HG02970 (cell line): ENCODE results near the gene C8G.

Source experiments
- ATAC-seq: cut with Tn5 transposase; IDR thresholded peaks from one replicate; pipeline ENCODE4 v1.9.1; 2021; ENCODE audit warnings: mild to moderate bottlenecking, moderate library complexity, moderate number of reproducible peaks; ENCODE audit not compliant: unreplicated experiment, low FRiP score

The C8G gene

GRCh38 chr9:136940526-136941230 is 4.4 kb upstream of the C8G start:
- ATAC-seq, result no peak

DNA sequence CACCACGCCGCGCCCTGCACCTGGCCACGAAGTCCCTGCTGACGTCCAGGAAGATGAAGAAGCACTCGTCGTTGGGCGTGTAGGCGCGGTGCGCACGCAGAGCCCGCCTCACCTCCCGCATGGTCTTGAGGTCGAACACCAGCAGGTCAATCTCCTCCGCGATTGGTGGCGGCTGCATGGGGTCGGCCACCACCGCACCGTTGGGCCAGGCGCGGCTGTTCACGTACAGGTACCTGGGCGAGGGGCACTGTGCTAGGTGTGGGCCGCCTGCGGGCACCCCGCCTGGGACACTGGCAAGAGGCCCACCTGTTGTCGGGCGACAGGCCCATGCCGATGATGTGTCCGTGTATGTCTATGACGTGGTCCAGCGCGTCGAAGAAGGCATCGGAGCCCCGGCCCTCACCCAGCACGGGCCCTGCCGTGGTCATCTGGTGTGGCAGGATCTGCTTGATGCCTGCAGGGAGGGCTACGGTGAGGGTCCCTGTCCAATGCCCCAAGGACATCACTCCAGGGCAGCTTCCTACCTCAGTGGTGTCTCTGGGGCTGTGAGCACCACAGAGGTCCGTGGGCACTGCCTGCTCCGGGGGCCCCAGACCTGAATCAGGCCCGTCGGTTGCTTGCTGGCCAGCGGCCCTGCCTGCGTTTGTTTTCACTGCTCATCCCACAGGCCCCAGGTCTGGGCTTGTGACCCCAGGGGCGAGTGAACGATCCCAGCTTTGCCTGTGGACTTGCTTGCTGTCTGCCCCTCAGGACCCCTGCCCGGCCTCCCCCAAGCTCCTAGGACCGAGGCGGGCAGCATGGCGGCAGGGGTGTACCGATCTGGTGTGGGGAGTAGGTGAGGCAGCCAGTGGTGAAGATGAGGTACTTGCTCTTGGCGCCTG is 3.6 kb upstream of the C8G start:
- ATAC-seq, result no peak

DNA sequence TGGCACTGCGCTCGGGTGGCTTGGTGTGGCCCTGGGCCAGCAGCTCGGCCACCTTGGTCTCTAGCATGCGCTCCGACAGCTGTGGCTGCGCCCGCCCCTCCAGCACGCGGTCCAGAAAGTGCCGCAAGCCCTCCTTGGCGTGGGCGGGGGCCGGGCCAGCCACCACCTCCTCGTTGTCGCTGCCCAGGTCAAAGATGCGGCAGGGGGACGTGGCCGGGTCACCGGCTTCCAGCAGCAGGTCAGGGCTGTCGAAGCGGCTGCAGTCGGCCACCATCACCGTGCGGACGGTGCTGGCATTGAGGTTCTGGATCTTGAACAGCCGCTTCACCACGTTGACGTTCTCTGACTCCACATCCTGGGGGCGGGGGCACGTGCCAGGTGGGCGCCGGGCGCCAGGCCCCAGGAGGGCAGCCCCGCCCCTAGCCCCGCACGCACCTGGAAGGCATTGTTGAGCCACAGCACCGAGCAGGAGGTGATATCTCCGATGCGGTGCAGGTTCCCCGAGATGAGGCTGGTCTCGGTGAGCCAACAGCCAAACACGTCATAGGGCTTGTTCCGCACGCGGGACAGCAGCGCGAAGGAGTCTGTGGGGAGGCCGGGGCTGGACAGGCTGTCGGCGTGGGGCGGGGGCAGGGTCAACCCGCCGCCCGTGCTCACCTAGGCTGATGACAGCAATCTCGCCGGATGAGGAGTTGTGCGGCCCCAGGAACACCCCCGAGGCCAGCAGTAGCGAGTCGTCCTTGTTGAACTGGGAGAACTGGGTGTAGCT is 2.7 kb upstream of the C8G start:
- no peak for ATAC-seq

- ATAC-seq, result no peak
Observed at GRCh38 chr9:136942881-136943230, 2.2 kb upstream of the C8G start.

GRCh38 chr9:136943291-136944211 is 1.5 kb upstream of the C8G start:
- peak; percentile 13 for ATAC-seq

DNA sequence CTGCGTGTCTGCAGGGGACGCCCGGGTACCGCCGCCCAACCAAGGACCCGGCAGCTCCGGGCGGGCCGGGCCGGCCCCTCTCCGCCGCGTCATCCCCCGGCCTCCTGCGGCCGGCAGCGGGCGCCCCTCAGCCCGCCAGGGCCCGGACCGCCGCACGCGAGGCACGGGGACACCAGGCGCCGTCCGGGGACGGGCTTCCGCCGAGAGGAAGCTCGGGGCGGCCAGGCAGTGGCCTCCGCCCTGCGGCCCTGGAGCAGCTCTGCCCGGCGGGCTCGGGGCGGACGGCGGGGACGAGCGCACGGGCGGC is 878 bp upstream of the C8G start:
- no peak for ATAC-seq

GRCh38 chr9:136945333-136946227 is 537 bp downstream of the C8G start:
- no peak for ATAC-seq

DNA sequence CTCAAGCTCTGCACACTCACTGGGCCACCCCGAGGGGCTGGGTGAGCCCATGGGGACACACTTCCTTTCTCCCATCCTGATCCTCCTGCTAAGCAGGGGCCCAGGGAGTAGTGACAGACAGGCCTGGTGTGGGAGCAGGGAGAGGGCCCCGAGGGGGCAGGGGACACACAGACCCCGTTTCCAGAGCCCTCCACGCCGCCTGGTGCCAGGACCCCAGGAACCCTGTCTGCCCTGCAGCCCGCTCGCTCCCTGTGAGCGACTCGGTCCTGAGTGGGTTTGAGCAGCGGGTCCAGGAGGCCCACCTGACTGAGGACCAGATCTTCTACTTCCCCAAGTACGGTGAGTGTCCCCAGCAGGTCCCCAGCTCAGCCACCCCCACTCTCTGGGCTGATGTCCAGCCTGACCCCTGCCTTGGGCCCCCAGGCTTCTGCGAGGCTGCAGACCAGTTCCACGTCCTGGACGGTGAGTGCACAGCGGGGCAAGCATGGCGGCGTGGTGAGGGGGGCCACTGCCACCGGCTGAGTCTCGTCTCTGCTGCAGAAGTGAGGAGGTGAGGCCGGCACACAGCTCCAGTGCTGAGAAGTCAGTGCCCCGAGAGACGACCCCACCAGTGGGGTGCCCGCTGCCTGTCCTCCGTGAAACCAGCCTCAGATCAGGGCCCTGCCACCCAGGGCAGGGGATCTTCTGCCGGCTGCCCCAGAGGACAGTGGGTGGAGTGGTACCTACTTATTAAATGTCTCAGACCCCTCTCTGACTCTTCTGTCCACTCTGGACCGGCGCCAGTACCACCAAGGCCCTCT is 1.4 kb downstream of the C8G start:
- no peak for ATAC-seq

GRCh38 chr9:136947028-136947891 is 2.2 kb downstream of the C8G start:
- no peak for ATAC-seq

GRCh38 chr9:136947955-136948510 is 3.0 kb downstream of the C8G start:
- no peak for ATAC-seq

- ATAC-seq, result no peak
Observed at GRCh38 chr9:136949239-136949816, 4.3 kb downstream of the C8G start.

DNA sequence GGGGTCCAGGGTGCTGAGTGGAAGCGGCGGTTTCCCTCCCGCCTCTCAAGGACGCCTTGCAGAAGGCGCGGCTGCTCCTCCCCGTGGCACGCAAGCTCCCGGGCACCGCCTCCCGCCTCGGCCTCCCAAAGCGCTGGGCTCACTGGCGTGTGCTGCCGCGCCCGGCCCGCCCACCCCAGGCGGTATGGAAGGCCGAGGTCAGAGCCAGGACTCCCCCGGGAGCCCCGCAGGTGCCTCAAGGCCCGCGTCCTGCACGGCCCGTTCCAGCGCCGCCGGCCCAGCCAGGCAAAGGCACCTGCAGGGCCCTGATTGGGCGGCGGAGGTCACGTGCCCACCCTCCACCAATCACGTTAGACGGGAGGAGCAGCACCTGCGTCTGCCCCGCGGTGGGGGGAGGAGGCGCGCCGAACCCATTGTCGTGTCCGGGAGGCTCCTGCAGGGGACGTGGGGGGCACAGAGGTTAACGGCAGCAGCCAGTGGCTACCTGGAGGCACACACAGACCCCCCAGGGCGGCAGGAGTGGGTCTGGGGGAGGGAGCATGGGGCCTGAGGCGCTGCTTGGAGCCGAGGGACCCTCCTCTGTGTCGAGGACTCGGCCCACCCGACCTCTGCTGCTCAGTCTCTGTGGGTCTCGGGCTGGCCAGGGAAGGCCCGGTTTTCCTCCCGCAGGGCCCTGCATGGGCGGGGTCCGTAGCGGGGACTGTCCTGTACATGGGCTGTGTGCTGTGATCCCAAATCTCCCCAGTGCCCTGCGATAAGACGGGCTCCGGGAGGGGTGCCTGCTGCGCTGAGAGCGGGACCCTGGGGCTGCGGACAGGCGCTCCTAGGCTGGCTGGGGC is 5.0 kb downstream of the C8G start:
- ATAC-seq, result peak; percentile 59

DNA sequence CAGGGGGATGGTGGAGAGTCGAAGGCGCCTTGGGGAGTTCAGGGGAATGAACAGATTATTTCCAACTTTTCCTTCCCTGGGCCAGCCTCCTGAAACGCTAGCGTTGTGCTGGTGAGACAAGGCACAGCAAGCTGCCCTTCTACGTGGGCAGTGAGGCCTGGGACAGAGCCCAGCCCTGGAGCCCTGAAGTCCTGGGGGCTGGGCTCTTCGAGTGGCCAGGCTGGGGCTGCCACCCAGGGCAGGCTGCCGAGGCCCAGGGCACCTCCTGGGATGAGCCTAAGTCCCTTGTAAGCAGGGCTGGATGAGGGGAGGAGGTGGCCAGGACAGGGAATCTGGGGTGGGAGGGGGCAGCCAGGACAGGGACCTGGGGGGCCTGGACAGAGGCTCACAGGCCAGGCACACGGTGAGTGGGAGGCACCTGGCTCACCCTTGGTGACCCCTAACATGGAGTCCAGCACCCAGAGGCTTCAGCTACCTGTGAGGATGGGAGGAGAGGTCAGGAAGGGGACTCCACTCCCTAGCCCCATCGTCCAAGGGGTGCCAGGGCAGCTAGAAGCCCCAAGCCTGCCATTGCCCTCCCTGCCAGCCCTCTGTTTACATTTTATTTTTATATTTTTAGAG is 5.7 kb downstream of the C8G start:
- ATAC-seq, result no peak

GRCh38 chr9:136951541-136952320 is 6.7 kb downstream of the C8G start, which contains the start of gene LCN12:
Gene LCN12, plus strand, starts transcription at chr9:136952273. Its CDS starts 55 bp downstream, at chr9:136952328.
- no peak for ATAC-seq
